ENCODE results near the gene RYR2.

Gene RYR2

DNA sequence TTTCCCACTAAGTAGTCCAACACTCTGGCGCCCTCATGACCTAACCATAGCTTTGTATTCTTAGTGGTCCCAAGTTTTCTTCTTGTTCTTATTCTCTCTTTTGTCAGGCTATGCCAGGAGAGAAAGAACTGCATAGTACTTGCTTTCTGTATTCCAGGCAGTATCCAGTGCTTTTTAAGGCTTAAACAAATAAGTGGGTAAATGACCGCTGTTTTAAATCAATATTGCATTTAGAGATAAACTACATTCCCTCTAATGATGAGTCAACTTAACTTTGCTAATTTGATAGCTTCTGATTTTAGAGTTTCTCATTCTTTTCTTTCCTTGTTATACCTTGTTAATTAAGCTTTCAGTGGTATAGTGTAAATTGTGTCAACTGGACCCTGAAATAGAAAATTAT lies 709.1 kb downstream of the RYR2 start:
- no peak for DNase-seq

DNA sequence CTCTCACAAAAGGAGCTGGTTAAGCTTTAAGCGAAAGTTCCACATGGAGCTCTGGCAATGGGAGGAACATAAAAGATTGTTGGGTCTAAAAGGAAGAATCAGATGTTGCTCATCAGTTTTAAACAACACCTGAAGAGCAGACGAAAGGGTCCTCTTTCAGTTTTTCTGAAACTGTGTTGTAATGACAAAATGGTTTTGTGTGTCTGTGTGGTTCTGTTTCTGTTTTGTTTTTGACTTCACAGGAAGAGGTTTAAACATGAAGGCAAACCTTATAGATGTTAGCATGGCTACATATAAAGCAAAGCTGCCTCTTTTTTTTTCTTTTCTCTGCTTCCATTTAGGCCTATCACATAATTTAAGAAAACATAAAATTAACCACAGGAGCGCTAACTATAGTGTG lies 712.6 kb downstream of the RYR2 start:
- no peak for DNase-seq

DNA sequence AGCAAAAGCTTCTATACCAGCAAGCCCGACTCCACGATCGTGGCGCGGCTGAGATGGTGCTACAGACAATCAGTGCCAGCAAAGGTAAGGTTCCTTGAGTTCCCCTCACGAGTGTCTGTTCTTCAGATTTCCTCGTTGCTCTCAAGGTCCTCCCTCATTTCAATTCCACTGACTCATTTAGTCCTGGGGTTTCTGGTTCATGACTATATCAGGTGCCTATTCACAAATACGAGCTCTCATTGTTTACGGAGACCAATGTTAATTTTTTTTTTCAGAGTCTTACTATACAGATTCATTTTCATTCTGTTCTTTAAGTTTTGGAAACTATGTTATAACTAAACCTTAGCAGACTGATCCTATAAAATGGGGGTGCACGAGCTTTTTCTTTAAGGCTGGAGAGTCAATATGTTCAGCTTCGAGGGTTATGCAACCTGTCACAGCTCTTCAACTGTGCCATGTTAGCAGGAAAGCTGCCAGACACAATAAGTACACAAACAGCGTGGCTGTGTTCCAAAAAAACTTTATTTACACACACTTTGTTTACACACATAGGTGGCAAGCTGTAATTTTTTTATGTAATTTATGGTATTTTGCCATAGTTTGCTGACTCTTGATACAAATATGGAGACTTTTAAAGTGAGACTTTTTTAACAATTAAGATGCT lies 714.5 kb downstream of the RYR2 start:
- DNase-seq, result no peak

DNA sequence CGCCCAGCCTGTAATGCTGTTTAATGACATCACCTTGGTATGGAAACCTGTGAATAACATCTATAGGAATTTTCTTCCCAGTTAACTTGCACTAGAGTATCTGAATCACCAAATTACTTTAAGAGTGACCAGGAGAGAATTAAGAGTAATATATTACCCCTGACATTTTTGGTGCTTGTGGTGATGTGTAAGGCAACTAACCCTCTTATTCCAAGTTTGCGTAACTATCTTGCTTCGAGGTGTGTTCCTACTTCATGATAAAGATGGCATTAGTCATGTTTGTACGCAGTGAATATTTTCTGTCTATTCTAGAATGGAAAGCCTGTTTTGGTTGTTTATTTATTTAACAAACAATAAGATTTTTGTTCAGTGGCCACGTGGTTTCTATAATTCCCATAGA lies 717.4 kb downstream of the RYR2 start:
- no peak for DNase-seq

DNA sequence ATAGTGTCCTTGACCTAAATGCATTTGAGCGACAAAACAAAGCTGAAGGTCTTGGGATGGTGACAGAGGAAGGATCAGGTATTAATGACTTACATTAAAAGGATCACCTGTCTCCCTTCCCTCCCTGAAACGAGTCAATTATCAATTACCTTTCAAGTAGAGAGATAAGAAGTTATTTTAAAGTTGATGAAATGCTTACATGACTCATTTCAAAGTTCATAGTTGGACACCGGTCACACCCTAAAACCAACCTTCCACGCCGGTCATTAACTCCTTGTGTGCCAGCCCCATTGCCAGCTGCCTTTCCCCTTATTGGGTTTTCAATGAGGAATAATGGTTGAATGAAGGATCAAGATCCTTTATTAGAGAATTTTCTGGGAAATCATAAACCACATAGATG lies 719.0 kb downstream of the RYR2 start:
- no peak for DNase-seq

DNA sequence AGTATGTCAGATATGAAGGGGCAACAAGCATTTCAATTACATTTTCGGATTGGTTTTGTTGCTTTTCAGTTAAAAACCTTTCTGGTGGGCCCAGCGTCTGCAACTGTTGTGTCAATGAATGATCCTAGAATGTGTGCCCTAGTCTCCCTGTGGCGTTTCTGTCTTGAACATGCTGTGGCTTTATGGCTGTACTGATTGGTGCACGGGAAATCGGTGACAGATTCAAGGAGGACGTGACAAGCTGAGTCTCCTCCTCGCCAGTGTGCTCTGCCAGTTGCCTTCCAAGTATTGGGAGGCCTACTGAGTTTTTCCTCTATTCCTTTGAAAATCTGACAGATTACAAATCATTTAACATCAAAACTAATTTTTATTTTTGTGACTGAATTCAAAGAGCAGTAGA lies 721.2 kb downstream of the RYR2 start:
- DNase-seq, result no peak

DNA sequence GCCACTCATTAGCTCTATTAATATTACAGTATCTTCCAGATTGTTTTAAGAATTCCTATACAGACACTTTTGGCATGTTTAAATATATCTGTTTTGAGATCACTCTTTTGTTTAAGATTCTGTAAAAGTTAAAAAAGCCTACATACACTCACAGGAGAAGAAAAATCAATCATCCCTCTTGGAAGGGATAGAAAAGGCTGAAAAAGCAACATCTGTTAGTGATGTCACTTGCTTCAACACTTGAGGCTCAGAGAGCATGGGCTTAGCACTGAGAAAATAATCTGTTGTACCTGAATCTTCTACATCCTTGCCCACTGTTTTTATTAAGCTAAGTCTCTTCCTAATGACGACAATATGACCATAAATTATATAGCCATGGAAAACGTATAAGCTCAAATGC lies 721.8 kb downstream of the RYR2 start:
- no peak for DNase-seq

DNA sequence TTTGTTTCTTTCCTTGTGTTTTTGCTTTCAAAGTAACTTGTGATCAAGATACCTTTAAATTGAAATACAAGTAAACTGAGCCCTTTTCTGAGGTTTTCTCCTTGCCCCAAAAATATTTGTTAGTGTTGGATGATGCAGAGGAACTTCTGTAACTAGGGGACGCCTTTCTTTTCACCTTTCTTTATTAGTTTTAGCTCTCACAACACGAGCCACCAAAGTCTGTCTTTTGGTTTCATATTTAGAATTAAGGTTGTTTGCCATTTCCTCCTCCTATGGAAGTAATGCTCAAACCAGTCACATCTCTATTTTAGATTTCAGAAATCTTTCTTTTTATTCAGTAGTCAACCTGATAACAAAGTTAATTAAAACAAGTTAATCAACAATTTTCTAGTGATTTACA lies 727.9 kb downstream of the RYR2 start:
- no peak for DNase-seq

DNA sequence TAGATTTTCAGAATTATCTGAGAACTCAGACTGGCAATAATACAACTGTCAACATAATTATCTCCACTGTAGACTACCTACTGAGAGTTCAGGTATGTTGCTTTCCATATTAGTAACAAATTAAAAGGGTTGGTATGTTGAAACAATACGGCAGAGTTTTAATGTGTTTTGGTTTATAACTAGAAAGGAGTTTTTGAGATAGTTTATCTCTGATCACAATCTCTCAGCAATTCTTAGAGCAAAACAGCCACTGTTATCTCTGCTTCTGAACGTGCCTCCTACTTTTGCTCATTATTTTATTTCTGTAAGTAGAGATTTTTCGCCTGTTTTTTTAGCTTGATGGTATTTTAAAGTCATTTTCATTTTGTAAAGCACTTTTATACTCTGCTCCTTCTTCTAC lies 730.0 kb downstream of the RYR2 start:
- no peak for DNase-seq

DNA sequence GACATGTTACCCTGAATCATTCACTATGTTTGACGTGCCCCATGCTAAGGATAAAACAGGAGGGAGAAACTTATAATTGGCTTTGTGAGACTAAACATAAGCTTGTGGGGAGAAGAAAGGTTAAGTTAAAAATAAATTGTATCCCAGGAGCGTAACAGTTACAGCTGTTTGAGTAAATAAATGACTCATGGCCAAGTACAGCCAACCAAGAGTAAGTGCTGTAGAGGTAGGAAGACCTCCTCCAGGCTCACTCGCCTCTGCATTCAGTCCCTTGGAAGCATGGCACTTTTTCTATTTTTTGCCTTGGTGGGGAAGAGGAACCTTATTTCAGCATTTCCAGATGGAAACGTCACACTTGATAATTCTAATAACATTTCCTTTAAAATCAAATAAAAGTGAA lies 732.3 kb downstream of the RYR2 start:
- no peak for DNase-seq

DNA sequence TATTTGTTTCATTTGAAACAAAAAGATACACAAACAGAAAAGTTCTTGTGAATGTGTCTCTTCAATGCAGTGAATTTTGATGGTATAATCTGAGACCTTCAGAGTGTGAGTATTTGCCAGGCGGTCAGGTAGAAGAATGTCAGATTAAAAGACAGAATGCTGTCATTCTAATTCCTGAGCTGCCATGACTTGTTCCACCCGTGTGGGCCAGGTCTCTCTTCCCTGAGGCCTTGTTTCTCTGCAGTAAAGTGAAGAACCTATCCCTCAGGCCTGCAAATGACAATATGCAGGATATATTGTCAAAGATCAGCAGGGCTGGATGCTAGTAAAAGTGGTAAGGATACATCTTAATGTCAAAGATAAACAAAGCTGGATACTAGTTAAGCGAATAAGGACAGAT lies 737.4 kb downstream of the RYR2 start:
- DNase-seq, result no peak

DNA sequence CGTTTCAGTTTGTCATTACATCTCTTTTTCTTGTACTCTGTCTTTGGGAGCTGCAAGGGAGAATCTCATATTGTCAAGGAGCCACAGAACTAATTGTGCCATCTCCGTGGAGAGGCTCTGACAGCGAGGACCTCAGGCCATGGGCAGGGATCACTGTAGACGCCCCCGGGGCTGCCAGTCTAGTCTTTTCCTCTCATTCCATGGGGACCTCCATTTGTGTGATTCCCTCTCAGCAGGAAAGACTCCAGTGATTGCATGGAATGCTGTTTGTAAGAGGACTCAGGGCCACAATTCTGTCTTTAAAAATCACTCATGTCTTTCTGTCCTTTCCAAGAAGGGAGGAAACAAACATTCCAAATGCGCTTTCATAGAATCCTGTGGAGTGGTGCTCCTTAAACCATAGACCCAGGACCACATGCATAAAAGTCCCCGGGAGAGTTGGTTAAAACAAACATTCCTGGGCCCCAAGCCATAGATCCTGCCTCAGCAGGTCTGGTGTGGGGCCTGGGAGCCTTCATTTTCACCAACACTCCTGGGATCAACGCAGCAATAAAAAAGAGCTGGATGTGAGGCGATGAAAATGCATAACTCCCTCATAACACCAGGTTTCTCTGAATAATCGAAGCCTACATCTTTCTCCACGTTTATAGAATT lies 744.2 kb downstream of the RYR2 start:
- DNase-seq, result no peak

DNA sequence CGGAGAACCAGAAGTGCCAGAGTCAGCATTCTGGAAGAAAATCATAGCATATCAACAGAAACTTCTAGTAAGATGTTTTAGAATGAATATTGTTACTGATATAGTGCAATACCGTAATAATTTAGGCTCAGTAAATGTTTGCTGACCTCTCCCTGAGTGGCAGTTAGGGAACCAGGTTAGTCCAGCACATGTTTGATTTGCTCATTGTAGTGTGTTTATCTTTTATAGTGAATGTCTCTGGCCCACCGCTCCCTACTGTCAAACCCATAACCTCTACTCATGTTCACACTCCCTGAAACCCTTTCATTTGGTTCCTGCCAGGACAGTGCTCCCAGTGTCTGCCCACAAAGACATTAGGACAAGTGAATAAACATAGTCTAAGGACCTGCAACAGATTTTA lies 746.1 kb downstream of the RYR2 start:
- DNase-seq, result no peak

DNA sequence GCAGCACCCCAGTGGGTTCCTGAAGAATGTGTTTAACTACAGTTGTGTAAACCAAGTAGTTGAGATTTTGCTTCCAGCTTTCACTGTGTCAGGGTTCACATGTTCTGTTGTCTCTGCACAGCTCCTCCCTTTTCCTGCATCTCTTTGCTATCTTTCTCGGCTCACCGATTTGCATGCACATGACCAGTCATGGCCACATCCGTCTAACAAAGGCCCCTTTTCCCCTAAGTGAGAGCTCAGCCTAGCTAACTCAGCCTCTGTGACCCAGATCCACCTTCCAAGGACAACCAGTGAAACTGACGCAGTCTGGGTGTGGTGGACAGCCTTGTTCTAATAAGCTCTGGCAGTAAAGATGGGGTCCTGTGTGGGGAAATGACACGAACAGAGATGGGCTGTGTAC lies 747.6 kb downstream of the RYR2 start:
- DNase-seq, result no peak

DNA sequence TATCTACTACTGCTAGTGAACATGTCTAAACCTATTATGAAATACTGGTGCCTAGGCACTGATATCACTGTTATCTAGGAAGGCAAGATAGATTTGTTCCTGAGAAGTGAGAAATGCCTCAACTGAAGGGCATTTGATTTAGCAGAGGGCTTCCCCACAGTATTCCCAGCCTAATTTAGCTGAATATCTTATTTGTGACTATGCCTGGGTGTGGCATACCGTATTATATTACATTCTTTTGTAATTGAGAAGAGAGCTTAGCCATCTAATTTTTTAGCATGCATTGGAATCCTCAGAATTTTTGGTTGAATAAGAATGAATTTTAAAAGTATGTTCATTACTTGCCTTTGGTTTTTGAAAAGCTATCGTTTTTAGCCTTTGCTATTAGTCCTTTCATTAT lies 749.6 kb downstream of the RYR2 start:
- DNase-seq, result no peak

DNA sequence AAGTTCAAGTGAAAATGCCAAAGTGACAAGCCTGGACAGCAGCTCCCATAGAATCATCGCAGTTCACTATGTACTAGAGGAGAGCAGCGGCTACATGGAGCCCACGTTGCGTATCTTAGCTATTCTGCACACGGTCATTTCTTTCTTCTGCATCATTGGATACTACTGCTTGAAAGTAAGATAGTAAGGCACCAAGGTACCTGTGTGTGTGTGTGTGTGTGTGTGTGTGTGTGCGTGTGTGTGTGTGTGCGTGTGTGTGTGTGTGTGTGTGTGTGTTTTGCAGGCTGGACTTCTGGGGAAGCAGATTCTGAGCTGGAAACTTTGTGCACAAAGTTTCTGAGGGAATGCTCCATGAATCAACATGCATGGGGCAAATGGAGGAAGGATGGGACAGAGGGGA lies 750.2 kb downstream of the RYR2 start:
- no peak for DNase-seq

DNA sequence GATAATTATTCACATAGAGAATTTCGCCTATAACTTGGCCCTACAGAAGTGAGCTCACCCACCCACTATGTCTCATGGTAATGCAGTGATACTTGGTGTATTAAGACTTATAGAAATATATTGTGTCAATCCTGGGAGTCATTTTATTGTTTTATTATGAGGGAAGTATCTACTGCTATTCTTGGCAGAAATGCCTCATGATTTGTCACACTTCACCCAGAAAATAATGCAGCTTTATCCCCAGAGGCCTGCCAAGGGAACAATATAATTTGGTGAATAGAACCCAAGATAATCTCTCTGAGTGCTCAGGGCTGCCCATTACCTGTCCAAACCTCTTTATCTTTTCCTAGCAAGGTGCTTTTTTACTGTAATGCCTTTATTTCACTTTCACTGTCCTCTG lies 750.7 kb downstream of the RYR2 start:
- no peak for DNase-seq

DNA sequence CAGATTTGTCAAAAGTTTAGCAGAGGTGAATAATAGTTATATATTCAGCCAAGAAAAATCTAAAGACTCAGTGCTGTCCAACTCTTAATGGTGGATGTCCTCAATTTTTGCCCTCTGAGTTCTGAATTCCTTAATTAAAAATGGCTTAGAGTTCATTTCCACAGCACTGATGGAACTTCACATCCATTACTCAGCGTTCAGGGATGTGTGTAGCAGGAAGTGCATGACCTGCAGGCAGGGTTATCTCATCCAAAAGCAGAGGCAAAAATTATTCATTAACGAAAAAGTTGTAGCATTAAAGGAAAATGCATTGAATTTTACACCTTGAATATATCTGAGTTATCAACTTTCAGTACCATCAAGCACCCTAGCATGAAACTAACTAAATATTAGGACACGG lies 752.1 kb downstream of the RYR2 start:
- peak; percentile 30 for DNase-seq

DNA sequence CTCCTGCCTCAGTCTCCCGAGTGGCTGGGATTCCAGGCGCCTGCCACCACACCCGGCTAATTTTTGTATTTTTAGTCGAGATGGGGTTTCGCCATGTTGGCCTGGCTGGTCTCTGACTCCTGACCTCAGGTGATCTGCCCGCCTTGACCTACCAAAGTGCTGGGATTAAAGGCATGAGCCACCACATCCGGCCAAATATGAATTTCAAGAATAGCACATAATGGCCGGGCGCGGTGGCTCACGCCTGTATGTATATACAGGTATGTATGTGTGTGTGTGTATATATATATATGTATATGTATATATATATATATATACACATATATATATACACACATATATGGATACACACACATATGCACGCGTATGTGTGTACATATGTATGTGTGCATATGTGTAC lies 753.6 kb downstream of the RYR2 start:
- no peak for DNase-seq

DNA sequence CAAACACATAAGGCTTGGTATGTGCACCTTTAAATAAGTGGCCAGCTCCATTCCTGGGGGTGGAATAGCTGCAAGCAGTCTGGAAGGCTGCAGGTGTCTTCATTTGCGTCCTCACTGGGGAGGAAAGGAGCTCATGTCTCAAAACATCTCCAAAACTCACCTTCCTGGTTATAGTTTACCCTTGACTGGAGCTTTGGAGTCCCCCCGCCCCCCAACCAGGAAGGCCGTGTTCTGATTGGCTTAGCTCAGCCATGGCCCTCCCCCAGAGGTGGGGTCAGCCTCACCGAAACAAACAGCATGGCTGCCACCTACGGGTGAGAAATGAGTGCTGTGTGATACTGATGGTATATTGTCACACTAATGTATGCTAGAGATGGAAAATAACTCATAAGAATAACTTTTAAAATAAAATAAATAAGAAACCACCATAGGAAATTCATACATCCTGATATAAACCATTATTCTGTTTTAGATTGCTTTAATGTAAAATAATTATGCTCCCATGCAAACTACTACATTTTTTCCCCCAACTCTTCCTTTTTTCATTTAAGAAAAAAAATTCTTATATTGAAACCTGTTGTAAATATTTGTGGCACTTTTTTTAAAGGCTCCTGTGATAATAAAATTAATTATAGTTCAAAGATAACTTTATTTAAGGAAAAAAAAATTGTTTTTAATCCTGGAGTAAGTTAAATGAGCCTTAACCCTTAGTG lies 757.9 kb downstream of the RYR2 start:
- peak; percentile 45 for DNase-seq

DNA sequence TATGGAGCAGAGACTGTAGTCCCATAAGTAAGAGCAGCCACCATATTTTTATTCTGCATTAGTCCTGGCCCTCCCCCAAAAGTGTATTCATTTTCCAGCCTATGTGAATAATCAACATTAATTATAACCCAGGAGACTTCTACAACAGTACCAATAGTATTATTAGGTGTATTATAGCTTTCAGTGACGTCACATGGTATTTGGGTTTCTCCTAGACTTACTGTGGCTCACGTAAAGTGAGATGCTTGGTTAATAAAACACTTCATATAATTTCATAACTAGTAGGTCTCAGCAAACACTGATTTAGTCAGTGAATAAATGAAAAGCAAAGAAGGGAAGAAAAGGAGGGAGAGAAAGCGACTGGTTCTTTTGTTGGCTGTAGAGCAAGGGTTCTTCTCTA lies 762.5 kb downstream of the RYR2 start:
- DNase-seq, result no peak

DNA sequence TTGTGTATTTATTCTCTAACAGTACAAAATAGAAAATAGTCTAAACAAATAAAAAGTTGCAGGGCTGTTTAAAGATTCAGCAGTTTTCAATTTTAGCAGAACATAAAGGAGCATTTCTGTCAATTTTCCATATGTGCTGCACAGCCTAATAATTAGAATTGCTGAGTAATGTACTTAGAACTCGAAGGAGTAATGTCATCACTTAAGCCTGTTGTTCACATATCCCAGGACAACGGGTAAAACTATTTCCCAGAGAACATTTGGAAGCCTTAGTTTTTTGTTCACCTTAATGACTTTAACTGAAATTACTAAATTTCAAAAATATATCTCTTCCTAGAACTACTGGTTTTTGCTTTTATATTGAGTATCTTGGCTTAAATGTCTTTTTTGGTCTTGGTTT lies 767.1 kb downstream of the RYR2 start:
- no peak for DNase-seq

DNA sequence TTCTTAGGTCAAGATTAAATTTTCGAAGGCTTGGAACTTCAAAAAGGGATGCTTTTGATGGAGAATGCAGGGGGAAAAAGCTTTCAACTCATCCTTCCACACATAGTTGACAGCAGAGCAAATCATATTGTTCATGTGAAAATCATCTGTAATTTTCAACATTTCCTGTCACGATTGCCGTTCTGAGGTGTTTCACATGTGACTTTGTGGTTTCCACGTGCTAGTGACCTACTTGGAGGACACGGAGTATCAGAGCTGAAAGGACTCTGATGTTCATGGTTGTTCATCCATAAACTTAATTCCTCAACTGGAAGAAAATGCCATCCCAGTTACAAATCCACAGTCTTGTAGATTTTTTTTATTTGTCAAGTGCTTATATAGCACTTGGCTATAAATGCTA lies 769.6 kb downstream of the RYR2 start:
- no peak for DNase-seq

DNA sequence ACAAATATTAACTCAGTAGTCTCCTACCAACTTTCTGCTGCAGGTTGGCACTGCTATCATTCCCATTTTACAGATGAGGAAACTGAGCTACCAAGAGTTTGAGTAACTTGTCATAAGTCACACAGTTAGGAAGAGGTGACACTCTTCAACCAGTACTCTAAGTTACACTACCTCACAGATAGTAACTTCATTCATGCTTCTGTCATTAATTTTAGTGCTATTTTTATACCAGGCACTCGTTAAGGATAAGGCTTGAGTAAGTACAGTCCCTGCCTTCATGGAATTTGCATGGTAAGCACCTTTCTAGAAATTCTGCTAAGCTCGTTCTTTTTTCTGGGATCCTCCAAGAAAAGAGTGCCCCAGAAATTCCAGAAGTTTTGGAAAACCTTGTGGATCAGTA lies 770.1 kb downstream of the RYR2 start:
- DNase-seq, result no peak
